H1 (cell line): Measurements from ENCODE around the gene TYMS. TPM values are rescaled to one million over a fixed set of nuclear protein-coding genes. Genes with fewer than 3 reads are reported as not detected.

Experiments used
- BCL11A ChIP-seq, 2 experiments: IDR thresholded peaks; one replicate each; pipeline ENCODE4 v1.6.1; 2011; ENCODE audit warnings: low read depth in 2 of 2, low read length in 2 of 2, mild to moderate bottlenecking in 2 of 2
- CBX5 ChIP-seq: fragments of 300-800, 300-1000 bp; sonication (generic); IDR thresholded peaks from 2 replicates; pipeline ENCODE4 v1.7.1; 2016; ENCODE audit warnings: antibody characterized with exemption, low read length, low read depth
- CHD2 ChIP-seq: IDR thresholded peaks from 2 replicates; pipeline ENCODE4 v1.6.1; 2012; ENCODE audit warnings: low read length, improper control_type of control experiment
- CTBP2 ChIP-seq: IDR thresholded peaks from 2 replicates; pipeline ENCODE4 v1.7.0; 2011; ENCODE audit warnings: borderline replicate concordance, mild to moderate bottlenecking, moderate library complexity, mixed read lengths, low read length; ENCODE audit not compliant: insufficient read depth, insufficient read length
- RAD21 ChIP-seq, 2 experiments: IDR thresholded peaks in 1 of 2; conservative IDR thresholded peaks in 1 of 2; 2 replicates each; pipeline ENCODE4 v1.6.1; 2011; ENCODE audit warnings: low read depth in 2 of 2, low read length in 2 of 2, improper control_type of control experiment in 1 of 2, inconsistent platforms in 1 of 2, mild to moderate bottlenecking in 1 of 2, moderate library complexity in 1 of 2
- SIX5 ChIP-seq: IDR thresholded peaks from 2 replicates; pipeline ENCODE4 v1.6.1; 2011; ENCODE audit warnings: mild to moderate bottlenecking, low read depth, low read length
- polyA plus RNA-seq, 7 experiments: library from polyadenylated mRNA; depleted of rRNA in 3 of 7; stranded (reverse) in 5 of 7; unstranded in 2 of 7; fragments of >200 nt in 5 of 7; fragments of 200-250 nt in 2 of 7; gene quantifications; 1 replicate in 5 of 7; 2 replicates in 1 of 7; 4 replicates in 1 of 7; pipeline versions ENCODE4 v1.2.1 to v1.2.3, GENCODE V29; 2011 to 2013; ENCODE audit warnings: missing spikeins in 2 of 7, mixed read lengths in 2 of 7
- total RNA-seq: library from RNA; stranded (reverse); fragmentation: NEBNext Ultra II Directional; extraction: Animal tissue kit (Norgen Biotek cat#: 25700); gene quantifications from 2 replicates; pipeline ENCODE4 v1.2.1, GENCODE V29; 2021

The TYMS gene
- total and polyA plus RNA-seq, 2 of the 8 experiments (the other 6 are each of a cell fraction or from before 2014, with no cell fraction given) = 91.9 to 110 TPM

- no peak for TF ChIP-seq CBX5
- no peak for TF ChIP-seq SIX5
- TF ChIP-seq BCL11A (IDR thresholded peaks at IDR 0.05; ENCODE audit: low read depth in 2 of 2, low read length in 2 of 2) = no peak
- no peak for TF ChIP-seq CTBP2
- no peak for TF ChIP-seq CHD2
- peak in 1 of 2 experiments; percentile 18; a peak in 1 of 4 replicates for TF ChIP-seq RAD21 (IDR thresholded peaks at IDR 0.05 in 1 of 2, conservative IDR thresholded peaks at IDR 0.05 in 1 of 2; ENCODE audit: low read depth in 2 of 2, low read length in 2 of 2)
These were observed 27.9 kb upstream of the TYMS start (continued) for GRCh38 chr18:629269-630150.
